Lower leg skin (tissue), 4 donors: Measurements from ENCODE around the gene NNAT. TPM values are rescaled to one million over a fixed set of nuclear protein-coding genes. Genes with fewer than 3 reads are reported as not detected.
"Not testable (repeated sequence)": the region's sequence is repeated elsewhere in the genome, so short reads cannot be mapped to it uniquely, and the experiment has no call there.

Experiments used
- DNase-seq, 2 donors: peaks; one replicate each; pipeline ENCODE4 v3.0.0-alpha.2; 2019; ENCODE audit warnings: low spot score in 2 of 2
- H3K4me3 ChIP-seq: fragments of 200-600 bp; sonication (generic); 2 replicates; pipeline ENCODE4 v1.5.1; 2017; ENCODE audit warnings: mild to moderate bottlenecking, low read depth; ENCODE audit not compliant: poor library complexity, severe bottlenecking
- POLR2A ChIP-seq, 2 donors: fragments of 450-650 bp; IDR thresholded peaks; one replicate each; pipeline ENCODE4 v1.6.1; 2016 to 2017; ENCODE audit warnings: antibody characterized with exemption in 2 of 2, mild to moderate bottlenecking in 1 of 2, moderate library complexity in 1 of 2
- WGBS, 2 donors: methylation state at CpG; one replicate each; pipeline ENCODE4 v1.1.5; 2018; 5-methylcytosine and 5-hydroxymethylcytosine counted together
- intact Hi-C: fragments of 100-400 bp; cut with DNase I; formaldehyde crosslinking; loops from one replicate; pipeline ENCODE4 v1.15.0; 2023; ENCODE audit warnings: low total_unique reads
- total RNA-seq, 4 donors: library from RNA; depleted of rRNA; stranded (reverse); fragments of >200 nt; gene quantifications; one replicate each; pipeline ENCODE4 v1.1.0, GENCODE V29; 2016
- TF ChIP-seq, protein P1 (sequence below), 3 donors: fragments of 450-650 bp; IDR thresholded peaks; one replicate each; pipeline ENCODE4 v1.5.1; 2016; ENCODE audit warnings: antibody characterized with exemption in 3 of 3, mild to moderate bottlenecking in 3 of 3, moderate library complexity in 2 of 3

The NNAT gene
- total RNA-seq, 4 donors from 2014 or later, result 1.3 to 3.8 (median 2.3) TPM

DNA sequence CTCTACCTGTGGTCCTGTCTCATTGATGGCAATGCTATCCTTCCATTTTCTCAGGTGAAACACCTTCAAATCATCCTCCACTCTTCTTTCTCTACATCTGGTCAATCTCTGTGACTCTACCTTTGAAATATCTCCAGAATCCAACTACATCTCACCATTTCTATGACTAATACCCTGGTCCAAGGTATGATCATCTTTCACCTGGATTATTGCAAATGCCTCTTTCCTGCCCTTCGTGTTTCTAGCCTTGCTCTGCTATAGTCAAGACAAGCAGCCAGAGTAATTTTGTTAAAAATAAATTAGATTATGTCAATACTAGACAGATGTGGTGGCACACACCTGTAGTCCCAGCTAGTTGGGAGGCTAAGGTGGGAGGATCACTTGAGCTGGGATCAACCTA, 24.5 kb downstream of the NNAT start:
- H3K4me3 ChIP-seq, result no peak overlapping the region
- TF ChIP-seq, protein P1, sequence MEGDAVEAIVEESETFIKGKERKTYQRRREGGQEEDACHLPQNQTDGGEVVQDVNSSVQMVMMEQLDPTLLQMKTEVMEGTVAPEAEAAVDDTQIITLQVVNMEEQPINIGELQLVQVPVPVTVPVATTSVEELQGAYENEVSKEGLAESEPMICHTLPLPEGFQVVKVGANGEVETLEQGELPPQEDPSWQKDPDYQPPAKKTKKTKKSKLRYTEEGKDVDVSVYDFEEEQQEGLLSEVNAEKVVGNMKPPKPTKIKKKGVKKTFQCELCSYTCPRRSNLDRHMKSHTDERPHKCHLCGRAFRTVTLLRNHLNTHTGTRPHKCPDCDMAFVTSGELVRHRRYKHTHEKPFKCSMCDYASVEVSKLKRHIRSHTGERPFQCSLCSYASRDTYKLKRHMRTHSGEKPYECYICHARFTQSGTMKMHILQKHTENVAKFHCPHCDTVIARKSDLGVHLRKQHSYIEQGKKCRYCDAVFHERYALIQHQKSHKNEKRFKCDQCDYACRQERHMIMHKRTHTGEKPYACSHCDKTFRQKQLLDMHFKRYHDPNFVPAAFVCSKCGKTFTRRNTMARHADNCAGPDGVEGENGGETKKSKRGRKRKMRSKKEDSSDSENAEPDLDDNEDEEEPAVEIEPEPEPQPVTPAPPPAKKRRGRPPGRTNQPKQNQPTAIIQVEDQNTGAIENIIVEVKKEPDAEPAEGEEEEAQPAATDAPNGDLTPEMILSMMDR (IDR thresholded peaks at IDR 0.05), result no peak
- TF ChIP-seq POLR2A (IDR thresholded peaks at IDR 0.05), result no peak
- no peak for DNase-seq
- 88 to 89% methylated on average over 1 of the region's 1 CpG for WGBS, 2 donors
- intact Hi-C loops, result no loop called here

DNA sequence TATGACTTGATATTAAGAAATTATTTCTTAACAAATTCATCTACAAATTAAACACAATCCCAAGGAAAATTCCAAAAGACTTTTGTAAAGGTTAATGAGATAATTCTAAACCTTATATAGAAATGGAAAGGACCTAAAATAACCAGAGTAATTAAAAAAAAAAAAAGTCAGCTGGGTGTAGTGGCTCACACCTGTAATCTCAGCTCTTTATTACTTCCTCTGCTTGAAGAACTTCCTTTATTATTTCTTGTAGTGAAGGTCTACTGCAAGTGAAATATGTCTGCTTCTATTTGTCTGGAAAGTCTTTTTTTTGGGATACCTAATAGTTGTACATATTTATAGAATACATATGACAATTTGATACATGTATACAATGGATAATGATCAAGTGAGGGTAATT, 26.9 kb downstream of the NNAT start:
- intact Hi-C loops, result no loop called here
- no peak overlapping the region for H3K4me3 ChIP-seq
- TF ChIP-seq, protein P1 (IDR thresholded peaks at IDR 0.05), result no peak
- TF ChIP-seq POLR2A (IDR thresholded peaks at IDR 0.05), result no peak
- DNase-seq, result no peak

DNA sequence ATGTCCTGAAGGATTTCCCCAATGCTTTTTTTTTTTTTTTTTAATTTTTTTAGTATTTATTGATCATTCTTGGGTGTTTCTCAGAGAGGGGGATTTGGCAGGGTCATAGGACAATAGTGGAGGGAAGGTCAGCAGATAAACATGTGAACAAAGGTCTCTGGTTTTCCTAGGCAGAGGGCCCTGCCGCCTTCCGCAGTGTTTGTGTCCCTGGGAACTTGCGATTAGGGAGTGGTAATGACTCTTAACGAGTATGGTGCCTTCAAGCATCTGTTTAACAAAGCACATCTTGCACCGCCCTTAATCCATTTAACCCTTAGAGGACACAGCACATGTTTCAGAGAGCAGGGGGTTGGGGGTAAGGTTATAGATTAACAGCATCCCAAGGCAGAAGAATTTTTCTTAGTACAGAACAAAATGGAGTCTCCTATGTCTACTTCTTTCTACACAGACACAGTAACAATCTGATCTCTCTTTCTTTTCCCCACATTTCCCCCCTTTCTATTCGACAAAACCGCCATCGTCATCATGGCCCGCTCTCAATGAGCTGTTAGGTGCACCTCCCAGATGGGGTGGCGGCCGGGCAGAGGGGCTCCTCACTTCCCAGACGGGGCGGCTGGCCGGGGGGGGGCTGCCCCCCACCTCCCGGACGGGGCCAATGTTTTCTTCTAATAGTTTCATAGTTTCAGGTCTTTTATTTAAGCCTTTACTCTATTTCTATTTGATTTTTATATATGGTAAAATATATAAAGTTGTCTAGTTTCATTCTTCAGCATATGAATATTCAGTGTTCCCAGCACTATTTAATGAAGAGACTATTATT, 29.3 kb downstream of the NNAT start:
- intact Hi-C loops, H3K4me3 ChIP-seq: not testable (repeated sequence)
- WGBS, 2 donors, result 66 to 71% methylated on average over 16 of the region's 16 CpGs
- DNase-seq, result peak in 1 of 2 donors; percentile 15

DNA sequence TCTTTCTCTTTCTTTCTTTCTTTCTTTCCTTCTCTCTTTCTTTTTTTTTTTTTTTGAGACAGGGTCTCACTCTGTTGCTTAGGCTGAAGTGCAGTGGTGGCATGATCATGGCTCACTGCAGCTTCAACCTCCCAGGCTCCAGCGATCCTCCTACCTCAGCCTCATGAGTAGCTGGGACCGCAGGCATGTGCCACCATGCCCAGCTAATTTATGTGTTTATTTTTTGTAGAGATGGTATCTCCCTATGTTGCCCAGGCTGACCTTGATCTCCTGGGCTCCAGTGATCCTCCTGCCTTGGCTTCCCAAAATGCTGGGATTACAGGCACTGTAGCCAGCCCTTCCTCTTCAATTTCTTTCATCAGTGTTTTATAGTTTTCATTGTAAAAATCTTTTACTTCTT, 30.6 kb downstream of the NNAT start:
- H3K4me3 ChIP-seq, DNase-seq, intact Hi-C loops: not testable (repeated sequence)
- WGBS, 2 donors, result 76 to 82% methylated on average over 2 of the region's 2 CpGs

DNA sequence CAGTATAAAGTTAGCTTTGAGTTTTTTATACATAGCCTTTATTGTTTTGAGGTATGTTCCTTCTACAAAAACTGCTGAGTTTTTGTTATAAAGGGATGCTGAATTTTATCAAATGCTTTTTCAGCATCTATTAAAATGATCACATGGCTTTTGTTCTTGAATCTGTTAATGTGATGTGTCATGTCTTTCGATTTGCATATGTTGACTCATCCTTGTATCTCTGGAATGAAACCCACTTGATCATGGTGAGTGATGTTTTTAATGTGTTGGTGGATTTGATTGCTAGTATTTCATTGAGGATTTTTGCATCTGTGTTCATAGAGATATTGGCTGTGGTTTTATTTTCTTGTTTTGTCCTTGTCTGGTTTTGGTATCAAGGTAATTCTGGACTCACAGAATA, 31.4 kb downstream of the NNAT start:
- 17 to 19% methylated on average over 1 of the region's 1 CpG for WGBS, 2 donors
- no peak for DNase-seq
- H3K4me3 ChIP-seq, result no peak overlapping the region
- intact Hi-C loops, result no loop called here
- TF ChIP-seq POLR2A (IDR thresholded peaks at IDR 0.05), result no peak
- TF ChIP-seq, protein P1 (IDR thresholded peaks at IDR 0.05), result no peak

DNA sequence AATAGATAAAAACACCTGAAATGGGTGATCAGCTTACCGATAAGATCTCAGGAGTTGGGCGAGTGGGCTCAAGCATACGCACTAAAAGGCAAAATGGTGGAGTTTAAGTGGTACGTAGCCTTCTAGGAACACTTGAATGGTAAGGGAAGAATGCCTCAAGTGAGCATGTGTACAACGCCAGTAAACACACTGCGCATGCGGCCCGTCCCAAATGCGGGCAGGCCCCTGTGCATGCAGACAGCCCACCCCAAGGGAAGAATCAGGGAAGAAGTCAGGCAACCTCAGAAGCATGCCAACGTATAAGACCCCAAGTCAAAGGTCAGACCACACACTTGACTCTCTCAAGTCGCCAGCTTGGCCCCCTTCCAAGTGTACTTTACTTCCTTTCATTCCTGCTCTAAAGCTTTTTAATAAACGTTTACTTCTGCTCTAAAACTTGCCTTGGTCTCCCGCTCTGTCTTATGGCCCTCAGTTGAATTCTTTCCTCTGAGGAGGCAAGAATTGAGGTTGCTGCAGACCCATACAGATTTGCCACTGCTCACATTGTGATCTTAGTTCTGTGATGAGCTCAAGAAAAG, 33.8 kb downstream of the NNAT start:
- 67 to 72% methylated on average over 13 of the region's 13 CpGs for WGBS, 2 donors
- H3K4me3 ChIP-seq, intact Hi-C loops: not testable (repeated sequence)
- peak in 1 of 2 donors; percentile 32 for DNase-seq

DNA sequence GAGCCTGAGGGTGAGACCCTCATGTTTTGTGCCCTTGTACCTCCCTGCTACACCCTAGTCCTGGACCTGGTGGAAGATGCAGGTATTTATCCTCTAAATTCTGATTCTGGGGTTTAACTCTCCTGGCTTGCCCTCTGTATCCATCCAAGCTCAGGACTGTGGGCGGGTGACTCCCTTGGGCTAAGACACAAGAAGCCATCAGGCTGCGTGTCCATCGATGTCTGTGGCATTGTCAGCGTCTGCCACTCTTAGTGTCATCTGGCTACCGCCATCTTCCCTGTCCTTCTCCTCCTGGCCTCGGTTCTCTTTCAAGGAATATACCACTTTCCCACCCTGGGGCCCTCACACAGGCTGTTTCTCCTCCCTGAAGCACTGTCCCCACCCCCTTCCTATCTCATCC, 35.5 kb downstream of the NNAT start:
- DNase-seq, result peak in 1 of 2 donors; percentile 45
- intact Hi-C loops, result no loop called here
- 85 to 86% methylated on average over 6 of the region's 6 CpGs for WGBS, 2 donors
- H3K4me3 ChIP-seq, result no peak overlapping the region
- TF ChIP-seq, protein P1 (IDR thresholded peaks at IDR 0.05), result no peak
- no peak for TF ChIP-seq POLR2A (IDR thresholded peaks at IDR 0.05)
